ENCODE data around the gene LRRN3. TPM values are rescaled to one million over a fixed set of nuclear protein-coding genes. Genes with fewer than 3 reads are reported as not detected.

The LRRN3 gene
- polyA plus RNA-seq, 1 of the 3 experiments (the other 2 are of a cell fraction), result 2.1 TPM

DNA sequence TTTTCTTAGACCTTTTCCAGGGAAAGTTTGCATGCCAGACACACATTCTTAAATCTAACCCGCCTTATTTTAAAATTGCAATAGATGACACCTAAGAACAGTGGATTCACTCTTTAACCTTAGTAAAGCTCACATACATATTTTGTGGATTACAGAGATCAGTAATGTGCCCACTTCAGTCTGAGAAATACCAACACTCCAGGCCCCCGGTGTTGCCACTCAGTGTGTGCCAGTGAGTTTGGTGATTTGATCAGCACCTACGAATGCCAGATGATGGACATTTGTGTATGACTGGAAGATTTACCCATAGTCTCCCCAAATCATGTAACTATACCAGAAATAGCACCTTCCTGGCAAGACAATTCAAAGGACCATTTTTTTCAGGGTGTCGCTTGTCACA, 2.6 kb downstream of the LRRN3 start:
- no peak for DNase-seq
- H3F3A ChIP-seq (replicated peaks; ENCODE audit: insufficient read depth), result peaks cover 4% of the 10 kb centered on the region
- peaks cover 5 to 30% of the 10 kb centered on the region in 2 experiments; a peak in 3 of 4 replicates for H3K4me1 ChIP-seq (ENCODE audit: control insufficient read depth in 1 of 2, insufficient read depth in 2 of 2, low read depth in 1 of 2, low read length in 1 of 2)
- H3K79me2 ChIP-seq (ENCODE audit: insufficient read depth), result no peaks in the 10 kb centered on the region
- ChIA-PET POLR2A (interaction anchor here (1.3 kb wide), 1 partner anchor 380 kb away, joined by 4 read pairs; no protein-coding TSS in a partner anchor), CTCF (interaction anchor here (1.2 to 5.2 kb wide), 6 partner anchors 17 to 1250 kb away, joined by 3 to 35 read pairs (median 6); partner anchors contain the start of gene IMMP2L)
- H3K36me3 ChIP-seq (replicated peaks in 1 of 2; ENCODE audit: control insufficient read depth in 1 of 2, insufficient read depth in 2 of 2, low read length in 1 of 2), result peaks cover 0 to 16% of the 10 kb centered on the region in 2 experiments
- no peaks in the 10 kb centered on the region for H4K20me1 ChIP-seq (ENCODE audit: insufficient read depth)
- peak overlapping the region; percentile 65 for H3K4me2 ChIP-seq
- WGBS (ENCODE audit: low lambda C conversion rate), result 71% methylated on average over 4 of the region's 4 CpGs
- no peaks in the 10 kb centered on the region for H3K27me3 ChIP-seq (ENCODE audit: insufficient read depth)
- H3K4me3 ChIP-seq (ENCODE audit: low read depth in 2 of 2, low read length in 1 of 2), result peak overlapping the region in 1 of 2 experiments; percentile 61; a peak in 2 of 4 replicates
- H3K9me3 ChIP-seq, result no peaks in the 10 kb centered on the region
- H2AFZ ChIP-seq (ENCODE audit: low read depth), result no peak overlapping the region
- H3K9ac ChIP-seq, result no peak overlapping the region
- peak overlapping the region in 1 of 2 experiments; percentile 88; a peak in 2 of 4 replicates for H3K27ac ChIP-seq (ENCODE audit: low read depth in 2 of 2, low read length in 1 of 2)
- TF ChIP-seq RAD21 (IDR thresholded peaks at IDR 0.05; ENCODE audit: low read length) (0 out of 2 replicates have a peak, but pooled peaks have one; percentile 1), MXI1 (IDR thresholded peaks at IDR 0.05; ENCODE audit: low read depth, low read length) (0 out of 2 replicates have a peak, but pooled peaks have one; percentile 30)
- TF ChIP-seq, protein P1, sequence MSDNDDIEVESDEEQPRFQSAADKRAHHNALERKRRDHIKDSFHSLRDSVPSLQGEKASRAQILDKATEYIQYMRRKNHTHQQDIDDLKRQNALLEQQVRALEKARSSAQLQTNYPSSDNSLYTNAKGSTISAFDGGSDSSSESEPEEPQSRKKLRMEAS (IDR thresholded peaks at IDR 0.05; ENCODE audit: low read depth), result no peak
- TF ChIP-seq, protein P2, sequence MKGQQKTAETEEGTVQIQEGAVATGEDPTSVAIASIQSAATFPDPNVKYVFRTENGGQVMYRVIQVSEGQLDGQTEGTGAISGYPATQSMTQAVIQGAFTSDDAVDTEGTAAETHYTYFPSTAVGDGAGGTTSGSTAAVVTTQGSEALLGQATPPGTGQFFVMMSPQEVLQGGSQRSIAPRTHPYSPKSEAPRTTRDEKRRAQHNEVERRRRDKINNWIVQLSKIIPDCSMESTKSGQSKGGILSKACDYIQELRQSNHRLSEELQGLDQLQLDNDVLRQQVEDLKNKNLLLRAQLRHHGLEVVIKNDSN (IDR thresholded peaks at IDR 0.05; ENCODE audit: borderline replicate concordance, low read depth), result no peak
- H3K9me2 ChIP-seq, result no peaks in the 10 kb centered on the region

DNA sequence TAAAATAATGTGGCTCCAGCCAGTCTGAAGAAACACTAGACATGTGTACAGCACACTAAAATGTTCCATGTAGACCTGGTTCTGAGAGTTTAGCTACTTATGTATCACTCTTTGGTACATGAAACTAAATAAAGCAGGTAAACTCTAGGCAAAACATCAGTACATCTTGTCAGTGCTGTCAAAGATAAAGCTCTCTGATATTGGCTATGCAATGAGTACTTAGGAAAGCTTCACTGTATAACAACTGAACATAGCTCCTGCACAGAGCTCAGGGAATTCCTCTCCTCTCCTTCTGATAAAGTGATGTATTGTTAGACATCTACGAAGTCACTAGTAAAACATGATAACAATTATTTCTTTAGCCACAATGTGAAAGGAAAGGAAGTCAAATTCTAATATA, 3.5 kb downstream of the LRRN3 start:
- Histone ChIP-seq H3K36me3 (replicated peaks in 1 of 2; ENCODE audit: control insufficient read depth in 1 of 2, insufficient read depth in 2 of 2, low read length in 1 of 2) (peaks cover 0 to 18% of the 10 kb centered on the region in 2 experiments), H3K27ac (ENCODE audit: low read depth in 2 of 2, low read length in 1 of 2) (peak overlapping the region in 1 of 2 experiments; percentile 88; a peak in 2 of 4 replicates), H3K9me2 (no peaks in the 10 kb centered on the region), H3F3A (replicated peaks; ENCODE audit: insufficient read depth) (peaks cover 4% of the 10 kb centered on the region), H3K9me3 (no peaks in the 10 kb centered on the region), H4K20me1 (ENCODE audit: insufficient read depth) (no peaks in the 10 kb centered on the region), H3K4me2 (peak overlapping the region; percentile 6; the same call in 1 of the 2 replicates), H2AFZ (ENCODE audit: low read depth) (no peak overlapping the region), H3K9ac (no peak overlapping the region), H3K79me2 (ENCODE audit: insufficient read depth) (no peaks in the 10 kb centered on the region), H3K4me1 (ENCODE audit: control insufficient read depth in 1 of 2, insufficient read depth in 2 of 2, low read depth in 1 of 2, low read length in 1 of 2) (peaks cover 5 to 30% of the 10 kb centered on the region in 2 experiments; a peak in 3 of 4 replicates), H3K4me3 (ENCODE audit: low read depth in 2 of 2, low read length in 1 of 2) (peak overlapping the region in 1 of 2 experiments; percentile 61; a peak in 2 of 4 replicates), H3K27me3 (ENCODE audit: insufficient read depth) (no peaks in the 10 kb centered on the region)
- CTCF ChIA-PET, result interaction anchor here (1.0 to 5.2 kb wide), 6 partner anchors 127 to 1251 kb away, joined by 3 to 35 read pairs (median 6); no protein-coding TSS in a partner anchor
- no peak for DNase-seq
- WGBS (ENCODE audit: low lambda C conversion rate), result 41% methylated on average over 1 of the region's 1 CpG
- POLR2A ChIA-PET, result no interaction called here
- TF ChIP-seq, protein P3, sequence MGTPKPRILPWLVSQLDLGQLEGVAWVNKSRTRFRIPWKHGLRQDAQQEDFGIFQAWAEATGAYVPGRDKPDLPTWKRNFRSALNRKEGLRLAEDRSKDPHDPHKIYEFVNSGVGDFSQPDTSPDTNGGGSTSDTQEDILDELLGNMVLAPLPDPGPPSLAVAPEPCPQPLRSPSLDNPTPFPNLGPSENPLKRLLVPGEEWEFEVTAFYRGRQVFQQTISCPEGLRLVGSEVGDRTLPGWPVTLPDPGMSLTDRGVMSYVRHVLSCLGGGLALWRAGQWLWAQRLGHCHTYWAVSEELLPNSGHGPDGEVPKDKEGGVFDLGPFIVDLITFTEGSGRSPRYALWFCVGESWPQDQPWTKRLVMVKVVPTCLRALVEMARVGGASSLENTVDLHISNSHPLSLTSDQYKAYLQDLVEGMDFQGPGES (IDR thresholded peaks at IDR 0.05; ENCODE audit: low read depth, low read length), result no peak
- no peak for TF ChIP-seq SMC3 (IDR thresholded peaks at IDR 0.05; ENCODE audit: low read depth, low read length)
- TF ChIP-seq TCF12 (IDR thresholded peaks at IDR 0.05), result no peak
- TF ChIP-seq, protein P4, sequence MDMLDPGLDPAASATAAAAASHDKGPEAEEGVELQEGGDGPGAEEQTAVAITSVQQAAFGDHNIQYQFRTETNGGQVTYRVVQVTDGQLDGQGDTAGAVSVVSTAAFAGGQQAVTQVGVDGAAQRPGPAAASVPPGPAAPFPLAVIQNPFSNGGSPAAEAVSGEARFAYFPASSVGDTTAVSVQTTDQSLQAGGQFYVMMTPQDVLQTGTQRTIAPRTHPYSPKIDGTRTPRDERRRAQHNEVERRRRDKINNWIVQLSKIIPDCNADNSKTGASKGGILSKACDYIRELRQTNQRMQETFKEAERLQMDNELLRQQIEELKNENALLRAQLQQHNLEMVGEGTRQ (IDR thresholded peaks at IDR 0.05; ENCODE audit: borderline replicate concordance, low read depth, low read length), result no peak
- TF ChIP-seq RCOR1 (IDR thresholded peaks at IDR 0.05; ENCODE audit: low read length), result no peak
- TF ChIP-seq FOSL2 (IDR thresholded peaks at IDR 0.05; ENCODE audit: borderline replicate concordance, low read depth), result no peak
- no peak for TF ChIP-seq TAF1 (IDR thresholded peaks at IDR 0.05; ENCODE audit: borderline replicate concordance, low read depth, low read length)
- no peak for TF ChIP-seq NRF1 (IDR thresholded peaks at IDR 0.05; ENCODE audit: low read depth, low read length)
- TF ChIP-seq, protein P5, sequence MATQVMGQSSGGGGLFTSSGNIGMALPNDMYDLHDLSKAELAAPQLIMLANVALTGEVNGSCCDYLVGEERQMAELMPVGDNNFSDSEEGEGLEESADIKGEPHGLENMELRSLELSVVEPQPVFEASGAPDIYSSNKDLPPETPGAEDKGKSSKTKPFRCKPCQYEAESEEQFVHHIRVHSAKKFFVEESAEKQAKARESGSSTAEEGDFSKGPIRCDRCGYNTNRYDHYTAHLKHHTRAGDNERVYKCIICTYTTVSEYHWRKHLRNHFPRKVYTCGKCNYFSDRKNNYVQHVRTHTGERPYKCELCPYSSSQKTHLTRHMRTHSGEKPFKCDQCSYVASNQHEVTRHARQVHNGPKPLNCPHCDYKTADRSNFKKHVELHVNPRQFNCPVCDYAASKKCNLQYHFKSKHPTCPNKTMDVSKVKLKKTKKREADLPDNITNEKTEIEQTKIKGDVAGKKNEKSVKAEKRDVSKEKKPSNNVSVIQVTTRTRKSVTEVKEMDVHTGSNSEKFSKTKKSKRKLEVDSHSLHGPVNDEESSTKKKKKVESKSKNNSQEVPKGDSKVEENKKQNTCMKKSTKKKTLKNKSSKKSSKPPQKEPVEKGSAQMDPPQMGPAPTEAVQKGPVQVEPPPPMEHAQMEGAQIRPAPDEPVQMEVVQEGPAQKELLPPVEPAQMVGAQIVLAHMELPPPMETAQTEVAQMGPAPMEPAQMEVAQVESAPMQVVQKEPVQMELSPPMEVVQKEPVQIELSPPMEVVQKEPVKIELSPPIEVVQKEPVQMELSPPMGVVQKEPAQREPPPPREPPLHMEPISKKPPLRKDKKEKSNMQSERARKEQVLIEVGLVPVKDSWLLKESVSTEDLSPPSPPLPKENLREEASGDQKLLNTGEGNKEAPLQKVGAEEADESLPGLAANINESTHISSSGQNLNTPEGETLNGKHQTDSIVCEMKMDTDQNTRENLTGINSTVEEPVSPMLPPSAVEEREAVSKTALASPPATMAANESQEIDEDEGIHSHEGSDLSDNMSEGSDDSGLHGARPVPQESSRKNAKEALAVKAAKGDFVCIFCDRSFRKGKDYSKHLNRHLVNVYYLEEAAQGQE (IDR thresholded peaks at IDR 0.05; ENCODE audit: low read depth, low read length), result no peak
- TF ChIP-seq RAD21 (IDR thresholded peaks at IDR 0.05; ENCODE audit: low read length), result no peak; the same call in 1 of the 2 replicates
- TF ChIP-seq MEF2A (IDR thresholded peaks at IDR 0.05; ENCODE audit: borderline replicate concordance, low read depth), result no peak
- TF ChIP-seq JUND (IDR thresholded peaks at IDR 0.05), result no peak
- TF ChIP-seq, protein P6, sequence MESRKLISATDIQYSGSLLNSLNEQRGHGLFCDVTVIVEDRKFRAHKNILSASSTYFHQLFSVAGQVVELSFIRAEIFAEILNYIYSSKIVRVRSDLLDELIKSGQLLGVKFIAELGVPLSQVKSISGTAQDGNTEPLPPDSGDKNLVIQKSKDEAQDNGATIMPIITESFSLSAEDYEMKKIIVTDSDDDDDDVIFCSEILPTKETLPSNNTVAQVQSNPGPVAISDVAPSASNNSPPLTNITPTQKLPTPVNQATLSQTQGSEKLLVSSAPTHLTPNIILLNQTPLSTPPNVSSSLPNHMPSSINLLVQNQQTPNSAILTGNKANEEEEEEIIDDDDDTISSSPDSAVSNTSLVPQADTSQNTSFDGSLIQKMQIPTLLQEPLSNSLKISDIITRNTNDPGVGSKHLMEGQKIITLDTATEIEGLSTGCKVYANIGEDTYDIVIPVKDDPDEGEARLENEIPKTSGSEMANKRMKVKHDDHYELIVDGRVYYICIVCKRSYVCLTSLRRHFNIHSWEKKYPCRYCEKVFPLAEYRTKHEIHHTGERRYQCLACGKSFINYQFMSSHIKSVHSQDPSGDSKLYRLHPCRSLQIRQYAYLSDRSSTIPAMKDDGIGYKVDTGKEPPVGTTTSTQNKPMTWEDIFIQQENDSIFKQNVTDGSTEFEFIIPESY (IDR thresholded peaks at IDR 0.05; ENCODE audit: borderline replicate concordance, low read depth), result no peak

All from SK-N-SH (cell line).